SK-N-SH (cell line): ENCODE measurements around the gene SLC9A5. TPM values are rescaled to one million over a fixed set of nuclear protein-coding genes. Genes with fewer than 3 reads are reported as not detected.

Experiments
- CTCF ChIA-PET: fragments of 300-600, 350-600 bp; formaldehyde crosslinking; extraction: SDS; loops from one replicate; lab custom pipeline; 2021; lab: Yijun Ruan, JAX
- POLR2A ChIA-PET: fragments of 350-600 bp; sonication (Branson Sonifier 250); formaldehyde crosslinking; extraction: SDS; loops from one replicate; lab custom pipeline; 2020; ENCODE audit warnings: antibody characterized with exemption, inconsistent platforms; lab: Yijun Ruan, JAX
- DNase-seq: peaks from one replicate; pipeline ENCODE4 v3.0.0; 2012
- H2AFZ ChIP-seq: fragments of 200-600 bp; sonication (generic); 2 replicates; pipeline ENCODE4 v1.8.1; 2016; ENCODE audit warnings: antibody characterized with exemption, mild to moderate bottlenecking, low read depth
- H3F3A ChIP-seq: fragments of 200-600 bp; sonication (generic); replicated peaks from 2 replicates; pipeline ENCODE3; 2016; ENCODE audit warnings: antibody characterized with exemption, mild to moderate bottlenecking; ENCODE audit not compliant: insufficient read depth
- H3K27ac ChIP-seq, 2 experiments: fragments of 200-500 bp in 1 of 2; fragments of 200-600 bp in 1 of 2; sonication (Bioruptor generic) in 1 of 2; sonication (generic), shearing (Covaris generic) in 1 of 2; 2 replicates each; pipeline versions ENCODE4 v1.5.1 to v1.6.1; 2014 to 2016; ENCODE audit warnings: low read depth in 2 of 2, inconsistent platforms in 1 of 2, low read length in 1 of 2, mild to moderate bottlenecking in 1 of 2, mixed read lengths in 1 of 2
- H3K27me3 ChIP-seq: fragments of 200-600 bp; sonication (generic), shearing (Covaris generic); 2 replicates; pipeline ENCODE4 v1.6.1; 2016; ENCODE audit warnings: mixed run types; ENCODE audit not compliant: insufficient read depth
- H3K36me3 ChIP-seq, 2 experiments: fragments of 200-500 bp in 1 of 2; fragments of 200-600 bp in 1 of 2; sonication (Bioruptor generic) in 1 of 2; sonication (generic) in 1 of 2; replicated peaks in 1 of 2; 2 replicates each; pipeline versions ENCODE3 to v1.5.1; 2014 to 2016; ENCODE audit warnings: low read length in 1 of 2, mild to moderate bottlenecking in 1 of 2; ENCODE audit not compliant: insufficient read depth in 2 of 2, control insufficient read depth in 1 of 2
- H3K4me1 ChIP-seq, 2 experiments: fragments of 200-500 bp in 1 of 2; fragments of 200-600 bp in 1 of 2; sonication (Bioruptor generic) in 1 of 2; sonication (generic), shearing (Covaris generic) in 1 of 2; 2 replicates each; pipeline versions ENCODE4 v1.5.1 to v1.6.1; 2014 to 2016; ENCODE audit warnings: low read depth in 1 of 2, low read length in 1 of 2, mixed run types in 1 of 2; ENCODE audit not compliant: insufficient read depth in 2 of 2, control insufficient read depth in 1 of 2
- H3K4me2 ChIP-seq: fragments of 200-600 bp; sonication (generic), shearing (Covaris generic); 2 replicates; pipeline ENCODE4 v1.6.1; 2017; ENCODE audit warnings: mixed run types
- H3K4me3 ChIP-seq, 2 experiments: fragments of 200-500 bp in 1 of 2; fragments of 200-600 bp in 1 of 2; sonication (Bioruptor generic) in 1 of 2; sonication (generic), shearing (Covaris generic) in 1 of 2; 2 replicates each; pipeline versions ENCODE4 v1.5.1 to v1.8.1; 2014 to 2016; ENCODE audit warnings: low read depth in 2 of 2, inconsistent platforms in 1 of 2, low read length in 1 of 2, mild to moderate bottlenecking in 1 of 2, mixed read lengths in 1 of 2, moderate library complexity in 1 of 2
- H3K79me2 ChIP-seq: fragments of 200-600 bp; sonication (generic); 2 replicates; pipeline ENCODE4 v1.8.1; 2017; ENCODE audit warnings: mild to moderate bottlenecking; ENCODE audit not compliant: insufficient read depth
- H3K9ac ChIP-seq: fragments of 200-600 bp; sonication (generic); 2 replicates; pipeline ENCODE4 v1.6.1; 2017; ENCODE audit warnings: mixed run types
- H3K9me2 ChIP-seq: fragments of 200-600 bp; sonication (generic); 2 replicates; pipeline ENCODE4 v1.6.1; 2017; ENCODE audit warnings: mixed run types
- H3K9me3 ChIP-seq: fragments of 200-600 bp; sonication (generic); 2 replicates; pipeline ENCODE4 v1.6.1; 2017; ENCODE audit warnings: mixed run types, mild to moderate bottlenecking, moderate library complexity
- H4K20me1 ChIP-seq: fragments of 200-600 bp; sonication (generic); 2 replicates; pipeline ENCODE4 v1.6.1; 2017; ENCODE audit warnings: mild to moderate bottlenecking, mixed run types; ENCODE audit not compliant: insufficient read depth
- CHD2 ChIP-seq: fragments of 150-350 bp; IDR thresholded peaks from 2 replicates; pipeline ENCODE4 v1.6.1; 2018; ENCODE audit warnings: low read length; ENCODE audit not compliant: partially characterized antibody
- CTCF ChIP-seq: fragments of 200-600 bp; sonication (generic); IDR thresholded peaks from 2 replicates; pipeline ENCODE4 v1.6.1; 2017; ENCODE audit warnings: antibody characterized with exemption, mild to moderate bottlenecking, moderate library complexity
- ELF1 ChIP-seq: IDR thresholded peaks from 2 replicates; pipeline ENCODE4 v1.4.0; 2012
- EP300 ChIP-seq, 2 experiments: IDR thresholded peaks; 2 replicates each; pipeline versions ENCODE4 v1.4.0 to v1.6.1; 2012; ENCODE audit warnings: borderline replicate concordance in 1 of 2, low read depth in 1 of 2, low read length in 1 of 2
- EZH2phosphoT487 ChIP-seq: fragments of 200-600 bp; sonication (generic); IDR thresholded peaks from 2 replicates; pipeline ENCODE4 v1.6.1; 2017; ENCODE audit warnings: low read depth, mixed run types, mild to moderate bottlenecking, antibody characterized with exemption, moderate library complexity, borderline replicate concordance
- FOSL2 ChIP-seq: IDR thresholded peaks from 2 replicates; pipeline ENCODE4 v1.4.0; 2012; ENCODE audit warnings: low read depth, mild to moderate bottlenecking, moderate library complexity, borderline replicate concordance
- FOXM1 ChIP-seq: IDR thresholded peaks from 2 replicates; pipeline ENCODE4 v1.4.0; 2012; ENCODE audit warnings: low read depth, mild to moderate bottlenecking
- GABPA ChIP-seq: IDR thresholded peaks from 2 replicates; pipeline ENCODE4 v1.4.0; 2012; ENCODE audit warnings: low read depth, mild to moderate bottlenecking
- IRF3 ChIP-seq: fragments of 150-350 bp; IDR thresholded peaks from 2 replicates; pipeline ENCODE4 v1.6.1; 2016; ENCODE audit warnings: mild to moderate bottlenecking, low read depth, low read length
- MAX ChIP-seq: IDR thresholded peaks from 2 replicates; pipeline ENCODE4 v1.4.0; 2012; ENCODE audit warnings: low read depth
- MXI1 ChIP-seq: IDR thresholded peaks from 2 replicates; pipeline ENCODE4 v1.6.1; 2012; ENCODE audit warnings: mild to moderate bottlenecking, low read depth, low read length, improper control_type of control experiment
- NFIC ChIP-seq: IDR thresholded peaks from 2 replicates; pipeline ENCODE4 v1.4.0; 2012; ENCODE audit warnings: borderline replicate concordance
- NRF1 ChIP-seq: IDR thresholded peaks from 2 replicates; pipeline ENCODE4 v1.6.1; 2012; ENCODE audit warnings: low read depth, mild to moderate bottlenecking, low read length
- PBX3 ChIP-seq: IDR thresholded peaks from 2 replicates; pipeline ENCODE4; 2012
- POLR2AphosphoS5 ChIP-seq: IDR thresholded peaks from 2 replicates; pipeline ENCODE4 v1.6.1; 2012; ENCODE audit warnings: low read depth, low read length
- RAD21 ChIP-seq: IDR thresholded peaks from 2 replicates; pipeline ENCODE4 v1.6.1; 2012; ENCODE audit warnings: mild to moderate bottlenecking, low read length
- RFX5 ChIP-seq: IDR thresholded peaks from 2 replicates; pipeline ENCODE4 v1.6.1; 2012; ENCODE audit warnings: mild to moderate bottlenecking, improper control_type of control experiment, low read length
- RXRA ChIP-seq: IDR thresholded peaks from 2 replicates; pipeline ENCODE4 v1.4.0; 2012; ENCODE audit warnings: low read depth, mild to moderate bottlenecking, borderline replicate concordance
- SIN3A ChIP-seq: IDR thresholded peaks from 2 replicates; pipeline ENCODE4 v1.6.1; 2012; ENCODE audit warnings: low read depth, mild to moderate bottlenecking, low read length, moderate library complexity, borderline replicate concordance
- SMC3 ChIP-seq: IDR thresholded peaks from 2 replicates; pipeline ENCODE4 v1.6.1; 2012; ENCODE audit warnings: low read depth, low read length, improper control_type of control experiment
- TAF1 ChIP-seq: IDR thresholded peaks from 2 replicates; pipeline ENCODE4 v1.6.1; 2012; ENCODE audit warnings: low read depth, mild to moderate bottlenecking, low read length, moderate library complexity, borderline replicate concordance
- USF1 ChIP-seq: IDR thresholded peaks from 2 replicates; pipeline ENCODE4 v1.4.0; 2012; ENCODE audit warnings: low read depth, borderline replicate concordance
- USF2 ChIP-seq: fragments of 150-350 bp; IDR thresholded peaks from 2 replicates; pipeline ENCODE4 v1.6.1; 2017; ENCODE audit warnings: antibody characterized with exemption, low read length, low read depth, borderline replicate concordance
- YY1 ChIP-seq: IDR thresholded peaks from 2 replicates; pipeline ENCODE4 v1.4.0; 2012; ENCODE audit warnings: low read depth, mild to moderate bottlenecking
- ZBTB33 ChIP-seq: IDR thresholded peaks from 2 replicates; pipeline ENCODE4 v1.4.0; 2012; ENCODE audit warnings: low read depth, borderline replicate concordance
- WGBS: methylation state at CpG from one replicate; pipeline ENCODE4 v1.1.6; 2017; ENCODE audit warnings: low lambda C conversion rate; 5-methylcytosine and 5-hydroxymethylcytosine counted together
- polyA plus RNA-seq, 3 experiments: library from polyadenylated mRNA; depleted of rRNA; stranded (reverse); fragments of >200 nt; gene quantifications; 2 replicates each; pipeline ENCODE4 v1.2.3, GENCODE V29; 2012

The SLC9A5 gene
- polyA plus RNA-seq, 1 of the 3 experiments (the other 2 are of a cell fraction) = 4.1 TPM

- CTCF ChIA-PET = interaction anchor here (0.8 to 2.2 kb wide), 12 partner anchors 8 to 165 kb away, joined by 3 to 7 read pairs (median 3); partner anchors contain the start of genes KCTD19 and LRRC36
- peaks cover 24% of the 10 kb centered on the region for H3F3A ChIP-seq
- no peaks in the 10 kb centered on the region for H4K20me1 ChIP-seq
- H3K4me3 ChIP-seq = peak overlapping the region; percentile 44 to 64; a peak in 3 of 4 replicates
- no peaks in the 10 kb centered on the region for H3K9me3 ChIP-seq
- H2AFZ ChIP-seq = no peak overlapping the region
- peaks cover 13 to 29% of the 10 kb centered on the region in 2 experiments for H3K36me3 ChIP-seq
- peak overlapping the region; percentile 82 for H3K9ac ChIP-seq
- peak overlapping the region; percentile 96 for H3K4me2 ChIP-seq
- peaks cover 25 to 29% of the 10 kb centered on the region in 2 experiments; a peak in 3 of 4 replicates for H3K4me1 ChIP-seq
- H3K9me2 ChIP-seq = no peaks in the 10 kb centered on the region
- H3K27me3 ChIP-seq = no peaks in the 10 kb centered on the region
- peak overlapping the region; percentile 54 to 100 for H3K27ac ChIP-seq
- no peak for DNase-seq
- H3K79me2 ChIP-seq = peaks cover 35% of the 10 kb centered on the region
- WGBS = 46% methylated on average over 4 of the region's 4 CpGs
- POLR2A ChIA-PET = no interaction called here
- no peak for TF ChIP-seq CTCF
- no peak for TF ChIP-seq FOXM1
- peak; percentile 63 for TF ChIP-seq PBX3
- no peak for TF ChIP-seq MXI1
- no peak for TF ChIP-seq RFX5
- peak in 1 of 2 experiments; percentile 92; a peak in 2 of 4 replicates for TF ChIP-seq EP300 (IDR thresholded peaks at IDR 0.05; ENCODE audit: borderline replicate concordance in 1 of 2, low read depth in 1 of 2, low read length in 1 of 2)
- TF ChIP-seq RAD21 = no peak
- no peak for TF ChIP-seq EZH2phosphoT487
- TF ChIP-seq RXRA = peak; percentile 85; the same call in 1 of the 2 replicates
- TF ChIP-seq SIN3A = peak; percentile 24; the same call in 1 of the 2 replicates
- peak; percentile 70; the same call in 1 of the 2 replicates for TF ChIP-seq MAX
- no peak for TF ChIP-seq USF2
- peak; percentile 99 for TF ChIP-seq NFIC
- TF ChIP-seq ELF1 = no peak
- TF ChIP-seq SMC3 = no peak
- TF ChIP-seq NRF1 = no peak
- no peak for TF ChIP-seq GABPA
- TF ChIP-seq ZBTB33 = no peak
- no peak for TF ChIP-seq CHD2
- no peak for TF ChIP-seq IRF3
- TF ChIP-seq TAF1 = peak; percentile 59; the same call in 1 of the 2 replicates
- TF ChIP-seq YY1 = no peak
- peak; percentile 82 for TF ChIP-seq POLR2AphosphoS5
- 0 out of 2 replicates have a peak, but pooled peaks have one; percentile 51 for TF ChIP-seq USF1
- peak; percentile 98 for TF ChIP-seq FOSL2
Measured at GRCh38 chr16:67277294-67277998, 28.7 kb downstream of the SLC9A5 start.
